Measurements from ENCODE around the gene RXRA. TPM values are rescaled to one million over a fixed set of nuclear protein-coding genes. Genes with fewer than 3 reads are reported as not detected.

Gene RXRA
- total RNA-seq, 2 experiments from 2014 or later, result 1.2 to 1.4 TPM

- Mint-ChIP-seq H3K36me3 (ENCODE audit: low read depth) (no peaks in the 10 kb centered on the region), H3K27ac (no peak overlapping the region), H3K4me3 (no peak overlapping the region), H3K4me1 (no peaks in the 10 kb centered on the region), H3K9me3 (no peaks in the 10 kb centered on the region), H3K27me3 (no peaks in the 10 kb centered on the region)
- POLR2A ChIA-PET, result no interaction called here
- DNase-seq, result no peak
- CTCF ChIA-PET, result interaction anchor here (0.8 kb wide), 1 partner anchor 19 kb away, joined by 3 read pairs; no protein-coding TSS in a partner anchor
Observed at GRCh38 chr9:134373269-134373668, 47.0 kb downstream of the RXRA start.

GRCh38 chr9:134373953-134374300 lies 47.7 kb downstream of the RXRA start:
- Mint-ChIP-seq H3K27ac (no peak overlapping the region), H3K4me3 (no peak overlapping the region), H3K27me3 (no peaks in the 10 kb centered on the region), H3K36me3 (ENCODE audit: low read depth) (no peaks in the 10 kb centered on the region), H3K4me1 (no peaks in the 10 kb centered on the region), H3K9me3 (no peaks in the 10 kb centered on the region)
- POLR2A ChIA-PET, result no interaction called here
- CTCF ChIA-PET, result no interaction called here
- no peak for DNase-seq

DNA sequence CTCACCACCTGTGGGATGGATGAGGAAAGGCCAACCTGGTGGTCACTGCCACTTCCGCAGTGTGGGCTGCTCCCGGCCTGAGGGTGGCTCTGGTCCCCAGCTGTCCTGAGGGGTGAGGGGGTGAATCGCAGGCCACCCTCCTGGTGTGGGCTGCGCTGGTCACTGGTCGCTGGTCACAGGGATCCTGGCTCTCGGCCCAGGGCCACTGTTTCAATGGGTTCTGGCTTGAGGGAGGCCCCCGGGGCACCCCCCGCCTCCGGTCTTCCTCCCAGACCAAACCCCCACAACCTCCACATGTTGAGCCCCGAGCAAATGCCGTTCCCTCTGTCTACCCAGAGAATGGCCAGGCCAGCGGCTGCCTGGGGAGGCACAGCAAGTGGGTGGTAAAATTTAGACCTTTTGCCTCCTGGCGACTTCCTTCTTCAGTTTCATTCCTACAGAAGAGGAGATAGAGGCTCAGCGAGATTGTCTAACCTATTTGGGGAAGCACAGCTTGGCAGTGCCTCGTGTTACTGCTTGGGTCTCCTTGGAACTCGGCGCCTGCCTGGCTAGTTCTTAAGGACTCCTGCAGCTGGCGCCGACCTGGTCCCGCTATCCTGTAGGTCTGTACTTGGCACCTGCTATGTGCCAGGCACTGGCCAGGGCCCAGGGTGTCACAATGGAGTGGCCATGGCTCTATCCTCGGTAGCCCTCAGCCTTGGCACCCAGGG lies 48.2 kb downstream of the RXRA start:
- no peak for DNase-seq
- Mint-ChIP-seq H3K4me3 (no peak overlapping the region), H3K27ac (no peak overlapping the region), H3K36me3 (ENCODE audit: low read depth) (no peaks in the 10 kb centered on the region), H3K9me3 (no peaks in the 10 kb centered on the region), H3K4me1 (no peaks in the 10 kb centered on the region), H3K27me3 (no peaks in the 10 kb centered on the region)
- ChIA-PET CTCF (no interaction called here), POLR2A (no interaction called here)

GRCh38 chr9:134375011-134375390 lies 48.7 kb downstream of the RXRA start:
- CTCF ChIA-PET, result no interaction called here
- Mint-ChIP-seq H3K36me3 (ENCODE audit: low read depth) (no peaks in the 10 kb centered on the region), H3K4me1 (no peaks in the 10 kb centered on the region), H3K4me3 (no peak overlapping the region), H3K27me3 (no peaks in the 10 kb centered on the region), H3K27ac (no peak overlapping the region), H3K9me3 (no peaks in the 10 kb centered on the region)
- POLR2A ChIA-PET, result no interaction called here
- no peak for DNase-seq

DNA sequence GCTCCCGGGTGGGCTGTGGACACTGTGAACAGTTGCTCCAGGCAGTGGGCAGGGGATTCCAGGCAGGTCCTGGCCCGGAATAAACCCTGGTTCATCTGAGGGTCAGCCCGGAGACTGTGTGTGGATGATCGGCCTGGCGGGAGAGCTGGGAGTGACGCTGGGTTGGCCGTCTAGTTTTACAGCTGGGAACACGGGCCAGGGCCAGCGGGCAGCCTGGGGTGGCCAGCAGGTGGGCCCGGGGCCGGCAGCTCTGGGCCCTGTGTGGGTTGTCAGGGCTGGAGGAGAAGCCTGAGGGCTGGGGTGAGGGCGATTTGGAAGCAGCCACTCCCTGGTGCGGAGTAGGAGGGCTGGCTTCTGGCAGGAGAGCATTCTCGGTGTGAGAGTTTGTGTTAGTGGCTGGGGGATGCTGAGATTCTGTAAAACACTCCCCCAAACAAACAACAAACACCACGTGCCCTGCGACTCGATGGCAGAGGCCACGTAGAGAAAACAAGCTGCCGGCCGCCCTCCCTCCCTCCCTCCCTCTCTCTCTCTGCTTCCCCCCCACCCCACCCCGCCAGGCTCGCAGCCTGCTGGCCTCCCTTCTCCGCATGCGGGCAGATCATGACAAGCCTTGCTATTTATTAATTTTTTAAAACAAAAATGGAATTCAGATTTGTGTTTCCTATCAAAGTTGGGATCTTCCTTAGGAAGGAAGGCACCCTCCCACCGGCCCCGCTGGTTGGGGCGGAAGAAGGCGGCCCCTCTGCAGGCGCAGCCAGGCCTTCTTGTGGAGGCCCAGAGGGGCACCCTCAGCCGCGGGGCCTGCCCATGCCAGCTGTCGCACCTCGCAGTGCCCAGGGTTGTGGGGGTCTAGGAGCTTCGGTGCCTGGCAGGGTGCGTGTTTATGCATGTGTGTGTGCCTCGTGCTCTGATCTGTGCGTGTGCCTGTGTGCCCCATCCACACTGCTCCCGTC lies 49.5 kb downstream of the RXRA start:
- CTCF ChIA-PET, result no interaction called here

DNA sequence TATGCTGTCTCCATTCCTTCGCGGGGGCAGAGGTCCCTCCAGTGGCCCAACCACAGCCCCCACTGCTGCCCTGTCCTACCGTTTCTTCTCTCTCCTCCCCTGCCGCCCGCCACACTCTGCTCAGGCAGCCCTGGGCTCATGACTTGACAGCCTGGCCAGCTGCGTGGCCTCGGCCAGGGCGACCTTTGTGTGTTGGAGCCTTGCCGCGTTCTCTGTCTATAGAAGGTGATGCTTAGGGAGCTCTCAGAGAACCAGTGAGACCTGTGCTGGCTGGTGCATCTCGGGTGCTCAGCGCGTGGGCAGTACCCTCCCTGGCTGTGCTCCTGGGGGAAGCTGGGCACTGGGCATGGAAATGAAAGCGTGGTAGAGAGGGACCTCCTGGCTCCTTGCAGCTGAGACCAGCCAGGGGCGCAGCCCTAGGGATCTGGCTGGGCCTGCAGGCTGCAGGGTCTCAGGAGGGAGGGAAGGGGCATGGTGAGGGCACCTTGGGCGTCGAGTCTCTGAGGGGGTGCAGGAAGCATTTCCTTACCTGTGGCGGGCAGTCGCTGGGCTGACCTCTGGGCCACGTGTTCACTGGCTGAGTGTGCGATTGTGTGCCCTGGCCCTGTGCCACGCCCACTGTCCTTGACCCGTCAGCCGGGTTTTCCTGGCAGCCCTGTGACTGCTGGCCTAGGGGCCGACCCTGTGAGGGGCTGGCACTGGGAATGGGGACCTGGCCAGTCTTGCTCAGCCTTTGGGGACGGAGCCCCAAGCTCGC lies 50.3 kb downstream of the RXRA start:
- Mint-ChIP-seq H3K27me3 (no peaks in the 10 kb centered on the region), H3K36me3 (ENCODE audit: low read depth) (no peaks in the 10 kb centered on the region), H3K27ac (no peak overlapping the region), H3K9me3 (no peaks in the 10 kb centered on the region), H3K4me1 (peaks cover 6% of the 10 kb centered on the region), H3K4me3 (no peak overlapping the region)
- POLR2A ChIA-PET, result no interaction called here
- CTCF ChIA-PET, result no interaction called here
- no peak for DNase-seq

More for the DNA sequence above, 49.5 kb downstream of the RXRA start:
- POLR2A ChIA-PET, result no interaction called here
- Mint-ChIP-seq H3K4me3 (no peak overlapping the region), H3K27me3 (no peaks in the 10 kb centered on the region), H3K27ac (no peak overlapping the region), H3K4me1 (no peaks in the 10 kb centered on the region), H3K9me3 (no peaks in the 10 kb centered on the region), H3K36me3 (ENCODE audit: low read depth) (no peaks in the 10 kb centered on the region)
- DNase-seq, result no peak

DNA sequence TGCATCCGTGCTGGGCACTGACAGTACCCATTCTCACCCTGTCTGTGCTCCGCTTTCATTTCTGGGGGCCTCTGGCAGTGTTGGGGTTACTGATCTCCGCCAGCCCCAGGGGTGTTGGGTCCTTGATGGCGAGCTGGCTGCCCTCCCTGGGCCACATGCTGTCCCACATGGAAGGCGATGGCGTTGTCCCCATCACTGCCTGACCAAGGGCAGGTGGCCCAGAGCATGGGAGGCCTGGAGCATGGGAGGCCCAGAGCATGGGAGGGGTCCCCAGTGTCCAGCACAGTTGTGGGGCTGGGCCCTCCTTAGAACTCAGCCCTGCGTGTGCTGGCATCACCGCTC lies 50.9 kb downstream of the RXRA start:
- H3K9me3 Mint-ChIP-seq, result no peaks in the 10 kb centered on the region

DNA sequence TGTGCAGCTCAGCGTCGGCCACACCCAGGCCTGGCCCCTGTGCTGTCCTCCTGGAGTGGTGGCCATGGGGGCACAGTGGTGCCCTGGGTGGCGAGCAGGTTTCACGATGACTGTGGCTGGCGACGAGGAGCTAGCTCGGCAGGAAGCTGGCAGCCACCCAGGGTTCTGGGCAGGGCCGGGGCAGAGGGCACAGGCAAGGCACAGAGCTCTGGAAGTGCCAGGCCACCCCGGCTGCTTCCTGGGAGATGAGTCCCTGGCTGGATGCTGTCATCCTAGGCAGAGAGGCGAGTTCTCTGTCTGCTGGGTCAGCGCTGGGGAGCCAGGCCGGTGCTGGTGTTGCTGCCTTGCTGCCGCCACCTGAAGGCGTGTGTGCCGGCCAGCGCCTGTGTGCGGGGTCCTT lies 51.7 kb downstream of the RXRA start:
- Mint-ChIP-seq H3K9me3 (no peaks in the 10 kb centered on the region), H3K36me3 (ENCODE audit: low read depth) (no peaks in the 10 kb centered on the region)
- POLR2A ChIA-PET, result no interaction called here

More for the DNA sequence above, 50.9 kb downstream of the RXRA start:
- ChIA-PET CTCF (no interaction called here), POLR2A (no interaction called here)
- no peak overlapping the region for H3K27ac Mint-ChIP-seq
- no peak for DNase-seq
- H3K4me1 Mint-ChIP-seq, result peaks cover 11% of the 10 kb centered on the region
- H3K36me3 Mint-ChIP-seq (ENCODE audit: low read depth), result no peaks in the 10 kb centered on the region
- no peaks in the 10 kb centered on the region for H3K27me3 Mint-ChIP-seq
- H3K4me3 Mint-ChIP-seq, result no peak overlapping the region

DNA sequence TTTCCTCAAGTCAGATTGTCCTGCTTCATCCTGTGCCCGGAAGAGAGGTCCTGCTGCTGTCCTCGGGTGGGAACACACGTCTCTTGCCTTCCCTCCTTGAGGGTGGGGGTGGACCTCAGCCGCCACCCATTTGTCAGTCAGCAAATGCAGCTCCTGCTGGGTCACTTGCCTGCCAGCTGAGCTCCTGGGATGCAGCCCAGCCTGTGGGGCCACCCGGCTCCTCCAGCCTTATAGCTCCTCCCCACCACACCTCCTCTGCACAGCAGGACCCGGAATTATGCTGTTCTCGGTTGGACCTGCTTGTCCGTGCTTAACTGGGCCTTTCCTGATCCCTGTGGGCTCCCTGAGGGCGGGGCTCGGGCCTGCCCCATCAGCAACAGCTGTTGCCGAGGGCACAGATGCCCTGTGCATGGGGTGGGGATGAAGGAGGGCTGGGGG lies 52.7 kb downstream of the RXRA start:
- Mint-ChIP-seq H3K27me3 (no peaks in the 10 kb centered on the region), H3K4me1 (peaks cover 19% of the 10 kb centered on the region), H3K27ac (no peak overlapping the region), H3K36me3 (ENCODE audit: low read depth) (no peaks in the 10 kb centered on the region), H3K9me3 (no peaks in the 10 kb centered on the region), H3K4me3 (no peak overlapping the region)
- ChIA-PET CTCF (interaction anchor here (0.6 kb wide), 1 partner anchor 245 kb away, joined by 5 read pairs; no protein-coding TSS in a partner anchor), POLR2A (no interaction called here)
- no peak for DNase-seq

More for the DNA sequence above, 51.7 kb downstream of the RXRA start:
- H3K4me3 Mint-ChIP-seq, result no peak overlapping the region
- H3K27ac Mint-ChIP-seq, result no peak overlapping the region
- CTCF ChIA-PET, result no interaction called here
- no peak for DNase-seq
- H3K4me1 Mint-ChIP-seq, result peaks cover 19% of the 10 kb centered on the region
- H3K27me3 Mint-ChIP-seq, result no peaks in the 10 kb centered on the region

GRCh38 chr9:134379831-134380365 lies 53.6 kb downstream of the RXRA start:
- POLR2A ChIA-PET, result no interaction called here

GRCh38 chr9:134380542-134381271 lies 54.5 kb downstream of the RXRA start:
- H3K27me3 Mint-ChIP-seq, result no peaks in the 10 kb centered on the region
- ChIA-PET CTCF (interaction anchor here (0.6 to 1.0 kb wide), 3 partner anchors 12 to 1240 kb away, joined by 3 to 4 read pairs (median 3); no protein-coding TSS in a partner anchor), POLR2A (no interaction called here)
- no peaks in the 10 kb centered on the region for H3K9me3 Mint-ChIP-seq
- no peak overlapping the region for H3K27ac Mint-ChIP-seq
- peaks cover 19% of the 10 kb centered on the region for H3K4me1 Mint-ChIP-seq
- no peaks in the 10 kb centered on the region for H3K36me3 Mint-ChIP-seq (ENCODE audit: low read depth)
- no peak overlapping the region for H3K4me3 Mint-ChIP-seq
- no peak for DNase-seq

More at GRCh38 chr9:134379831-134380365, 53.6 kb downstream of the RXRA start:
- DNase-seq, result no peak
- CTCF ChIA-PET, result interaction anchor here (0.6 to 1.0 kb wide), 2 partner anchors 12 to 246 kb away, joined by 3 to 5 read pairs; no protein-coding TSS in a partner anchor
- H3K4me1 Mint-ChIP-seq, result peaks cover 19% of the 10 kb centered on the region
- no peaks in the 10 kb centered on the region for H3K36me3 Mint-ChIP-seq (ENCODE audit: low read depth)
- no peak overlapping the region for H3K4me3 Mint-ChIP-seq
- H3K27ac Mint-ChIP-seq, result no peak overlapping the region
- H3K9me3 Mint-ChIP-seq, result no peaks in the 10 kb centered on the region
- H3K27me3 Mint-ChIP-seq, result no peaks in the 10 kb centered on the region

GRCh38 chr9:134381272-134381661 lies 55.0 kb downstream of the RXRA start:
- Mint-ChIP-seq H3K4me3 (no peak overlapping the region), H3K27ac (no peak overlapping the region), H3K36me3 (ENCODE audit: low read depth) (no peaks in the 10 kb centered on the region), H3K9me3 (no peaks in the 10 kb centered on the region), H3K27me3 (no peaks in the 10 kb centered on the region), H3K4me1 (peaks cover 19% of the 10 kb centered on the region)
- ChIA-PET CTCF (interaction anchor here (0.6 to 1.0 kb wide), 3 partner anchors 11 to 1240 kb away, joined by 3 to 4 read pairs (median 3); no protein-coding TSS in a partner anchor), POLR2A (no interaction called here)
- no peak for DNase-seq
